GM19351 (cell line): ENCODE results near the gene RBM43.

Experiments
- ATAC-seq: cut with Tn5 transposase; IDR thresholded peaks from one replicate; pipeline ENCODE4 v1.9.1; 2021; ENCODE audit warnings: mild to moderate bottlenecking, moderate library complexity; ENCODE audit not compliant: unreplicated experiment

Gene RBM43

GRCh38 chr2:151230627-151231140, 31.0 kb downstream of the RBM43 start:
- no peak for ATAC-seq

- ATAC-seq: no peak
Measured at GRCh38 chr2:151228847-151229512, 32.7 kb downstream of the RBM43 start.

GRCh38 chr2:151217343-151217742, 44.3 kb downstream of the RBM43 start:
- ATAC-seq: no peak

GRCh38 chr2:151207100-151207499, 54.6 kb downstream of the RBM43 start:
- ATAC-seq: no peak

GRCh38 chr2:151206446-151206968, 55.2 kb downstream of the RBM43 start:
- ATAC-seq: no peak

GRCh38 chr2:151205571-151205970, 56.1 kb downstream of the RBM43 start:
- no peak for ATAC-seq

- ATAC-seq: no peak
Measured at GRCh38 chr2:151204756-151205155, 56.9 kb downstream of the RBM43 start.

- no peak for ATAC-seq
Measured at GRCh38 chr2:151200844-151201243, 60.8 kb downstream of the RBM43 start.

- ATAC-seq: no peak
Measured at GRCh38 chr2:151200277-151200676, 61.4 kb downstream of the RBM43 start.

GRCh38 chr2:151198645-151199044, 63.0 kb downstream of the RBM43 start:
- no peak for ATAC-seq
